Heart right ventricle (tissue), 16 donors: ENCODE data around the gene RAD18. TPM values are rescaled to one million over a fixed set of nuclear protein-coding genes. Genes with fewer than 3 reads are reported as not detected.
A peak's percentile ranks its signal among the peaks of the same experiment; 100 is the strongest.

ENCODE experiments used
- ATAC-seq, 8 donors: fragments of 200-7000 bp; cut with Tn5 transposase; one replicate each; pipeline ENCODE4 v1.9.1; 2020; ENCODE audit warnings: mild to moderate bottlenecking in 8 of 8, moderate library complexity in 8 of 8, moderate number of reproducible peaks in 1 of 8
- DNase-seq, 2 donors: peaks; one replicate each; pipeline ENCODE4 v3.0.0-alpha.2; 2020
- H3K27ac ChIP-seq, 10 donors: fragments of 200-600 bp; sonication (generic) in 2 of 10; one replicate each; pipeline versions ENCODE4 v1.5.0 to v1.8.0; 2020 to 2022; ENCODE audit warnings: mild to moderate bottlenecking in 3 of 10
- H3K27me3 ChIP-seq, 7 donors: fragments of 200-600 bp; one replicate each; pipeline ENCODE4 v1.8.0; 2021 to 2022; ENCODE audit warnings: mild to moderate bottlenecking in 2 of 7
- H3K36me3 ChIP-seq, 9 donors: fragments of 200-600 bp; sonication (generic) in 1 of 9; one replicate each; pipeline versions ENCODE4 v1.5.0 to v1.8.0; 2020 to 2022; ENCODE audit warnings: mild to moderate bottlenecking in 2 of 9
- H3K4me1 ChIP-seq, 9 donors: fragments of 200-600 bp; sonication (generic) in 1 of 9; one replicate each; pipeline versions ENCODE4 v1.5.0 to v1.8.0; 2020 to 2022; ENCODE audit warnings: mild to moderate bottlenecking in 4 of 9
- H3K4me3 ChIP-seq, 10 donors: fragments of 200-600 bp; sonication (generic) in 2 of 10; one replicate each; pipeline versions ENCODE4 v1.5.0 to v1.8.0; 2020 to 2022; ENCODE audit warnings: mild to moderate bottlenecking in 7 of 10, moderate library complexity in 2 of 10
- H3K9me3 ChIP-seq, 11 donors: fragments of 200-600 bp in 10 of 11; sonication (generic) in 2 of 11; one replicate each; pipeline versions ENCODE4 v1.5.0 to v1.8.0; 2013 to 2022; ENCODE audit warnings: mild to moderate bottlenecking in 2 of 11, control low read depth in 1 of 11, moderate library complexity in 1 of 11
- CTCF ChIP-seq, 9 donors: fragments of 200-600 bp; sonication (generic) in 2 of 9; IDR thresholded peaks; one replicate each; pipeline versions ENCODE4 v1.5.0 to v1.8.0; 2021 to 2022; ENCODE audit warnings: antibody characterized with exemption in 9 of 9, mild to moderate bottlenecking in 5 of 9, moderate library complexity in 1 of 9
- WGBS, 2 donors: extraction: QIAGEN DNeasy Blood & Tissue Kit; methylation state at CpG; one replicate each; pipeline ENCODE4 v1.1.7; 2013; ENCODE audit warnings: inconsistent platforms in 1 of 2; 5-methylcytosine and 5-hydroxymethylcytosine counted together
- intact Hi-C, 10 donors: fragments of 100-400 bp; cut with DNase I; formaldehyde crosslinking; loops; one replicate each; pipeline versions ENCODE4 v1.11.1 to v1.14.2; 2022
- polyA plus RNA-seq, 2 donors: library from polyadenylated mRNA; stranded (reverse); fragments of 200-250 nt; gene quantifications; one replicate each; pipeline ENCODE4 v1.2.3, GENCODE V29; 2013
- total RNA-seq, 10 donors: library from RNA; stranded (reverse); fragmentation: NEBNext Ultra II Directional in 3 of 10; extraction: Animal tissue kit (Norgen Biotek cat#: 25700) in 3 of 10; gene quantifications; one replicate each; pipeline versions ENCODE4 v1.2.1 to v1.2.4, GENCODE V29; 2021 to 2023
- donor health status: Arrhythmogenic right ventricular cardiomyopathy.
- donor health status: ischemic (EF 13 %, LVEDD 7.1; RV severe dilation, severe dysfunction).
- donor health status: healthy with polysubstance abuse.
- donor health status: DM: no; HTN: yes; CAD: no.
- donor health status: DM: no; HTN: no; CAD: no.
- donor health status: ischemic (EF 25% LVEDD 6.9; RV normal size, moderate dysfunction).
- donor health status: ischemic (EF 25% LVEDD 5.7; RV mildly dilated, moderate dysfunction).
- donor health status: healthy.
- donor health status: DM: yes; HTN: yes; CAD: no.
- donor health status: Ischemic cardiomyopathy.
- donor health status: ischemic (EF 35%, LVEDD 5.7; RV mildly dilated, moderate dysfunction).
- donor health status: nonischemic (EF 11% LVEDD 7.7; RV severe dilation, severe dysfunction).
- donor health status: DM: yes; HTN: yes; CAD: no.
- donor health status: PGD.
- donor health status: ischemic (EF 29% LVEDD 5.4; RV normal size, mild dysfunction).
- donor health status: nonischemic (EF 23%, LVEDD 6.1; RV moderate dilation, normal function).

Gene RAD18
- total and polyA plus RNA-seq, 12 donors, result 0.97 to 4.6 (median 2.8) TPM

GRCh38 chr3:8996681-8997121 is 33.4 kb upstream of the RAD18 start:
- Histone ChIP-seq H3K27ac (peak overlapping the region in 5 of 10 donors; percentile 45 to 78 (median 65)), H3K36me3 (peaks cover 0 to 9% (median 0%) of the 10 kb centered on the region in 9 donors), H3K27me3 (no peaks in the 10 kb centered on the region), H3K4me1 (peaks cover 0 to 19% (median 5%) of the 10 kb centered on the region in 9 donors), H3K4me3 (no peak overlapping the region), H3K9me3 (no peaks in the 10 kb centered on the region)
- intact Hi-C loops, result loop anchor here in 1 of 10 donors (2.0 kb wide), 1 partner anchor 66 kb away; no protein-coding TSS in a partner anchor
- ATAC-seq, result peak; percentile 72 to 94 (median 87)
- TF ChIP-seq CTCF (IDR thresholded peaks at IDR 0.05), result peak in 8 of 9 donors; percentile 8 to 54 (median 40)
- 28% methylated on average over 12 of the region's 12 CpGs for WGBS, 2 donors
- DNase-seq, result peak; percentile 42 to 74

- H3K36me3 ChIP-seq, result peaks cover 0 to 10% (median 0%) of the 10 kb centered on the region in 9 donors
- DNase-seq (no peak), ATAC-seq (peak in 1 of 8 donors; percentile 14)
- WGBS, 2 donors, result 68 to 79% methylated on average over 2 of the region's 2 CpGs
- H3K4me1 ChIP-seq, result peaks cover 0 to 19% (median 5%) of the 10 kb centered on the region in 9 donors
- H3K9me3 ChIP-seq, result no peaks in the 10 kb centered on the region
- no peaks in the 10 kb centered on the region for H3K27me3 ChIP-seq
- intact Hi-C loops, result loop anchor here in 1 of 10 donors (2.0 kb wide), 1 partner anchor 67 kb away; no protein-coding TSS in a partner anchor
- H3K4me3 ChIP-seq, result no peak overlapping the region
- H3K27ac ChIP-seq, result peak overlapping the region in 6 of 10 donors; percentile 13 to 78 (median 55)
- no peak for TF ChIP-seq CTCF (IDR thresholded peaks at IDR 0.05)
Observed at GRCh38 chr3:8996216-8996615, 32.9 kb upstream of the RAD18 start.

- Histone ChIP-seq H3K27ac (no peak overlapping the region), H3K36me3 (peaks cover 0 to 10% (median 0%) of the 10 kb centered on the region in 9 donors), H3K4me3 (no peak overlapping the region), H3K9me3 (no peaks in the 10 kb centered on the region), H3K27me3 (no peaks in the 10 kb centered on the region), H3K4me1 (peaks cover 0 to 23% (median 5%) of the 10 kb centered on the region in 9 donors)
- DNase-seq, result no peak
- intact Hi-C loops, result no loop called here
- no peak for TF ChIP-seq CTCF (IDR thresholded peaks at IDR 0.05)
- WGBS, 2 donors, result 94 to 95% methylated on average over 15 of the region's 15 CpGs
- ATAC-seq, result no peak
Observed at GRCh38 chr3:8994226-8994625, 31.0 kb upstream of the RAD18 start.

GRCh38 chr3:8993331-8993730 is 30.1 kb upstream of the RAD18 start:
- TF ChIP-seq CTCF (IDR thresholded peaks at IDR 0.05), result no peak
- Histone ChIP-seq H3K9me3 (no peaks in the 10 kb centered on the region), H3K36me3 (peaks cover 0 to 10% (median 0%) of the 10 kb centered on the region in 9 donors), H3K27me3 (no peaks in the 10 kb centered on the region), H3K4me1 (peaks cover 0 to 31% (median 5%) of the 10 kb centered on the region in 9 donors), H3K4me3 (no peak overlapping the region), H3K27ac (no peak overlapping the region)
- no peak for DNase-seq
- no peak for ATAC-seq
- 88 to 93% methylated on average over 5 of the region's 5 CpGs for WGBS, 2 donors
- intact Hi-C loops, result no loop called here
